OCI-LY3 (cell line): Measurements from ENCODE around the gene TICRR.

ENCODE experiments used
- H2AFZ ChIP-seq: fragments of 200-600, 300-600 bp; shearing (Covaris generic); 2 replicates; pipeline ENCODE4 v1.6.0; 2014; ENCODE audit warnings: antibody characterized with exemption, low read depth, low read length
- H3K27ac ChIP-seq: fragments of 200-600, 300-600 bp; sonication (generic); 2 replicates; pipeline ENCODE4 v1.5.1; 2014; ENCODE audit warnings: mild to moderate bottlenecking, low read length, moderate library complexity, mixed read lengths
- H3K27me3 ChIP-seq: fragments of 200-600, 300-600 bp; sonication (generic); 2 replicates; pipeline ENCODE4 v1.6.1; 2014; ENCODE audit warnings: low read depth, low read length, mixed read lengths
- H3K36me3 ChIP-seq: fragments of 200-600, 300-600 bp; sonication (generic); replicated peaks from 2 replicates; pipeline ENCODE3; 2014; ENCODE audit warnings: low read depth, low read length, mixed read lengths
- H3K4me1 ChIP-seq: fragments of 300-600, 200-600 bp; sonication (generic); 2 replicates; pipeline ENCODE4 v1.6.1; 2014; ENCODE audit warnings: low read length, mixed read lengths
- H3K4me2 ChIP-seq: fragments of 200-600, 300-600 bp; sonication (generic); 2 replicates; pipeline ENCODE4 v1.6.1; 2014; ENCODE audit warnings: low read length, mixed read lengths
- H3K4me3 ChIP-seq: fragments of 300-600, 200-600 bp; sonication (generic); 2 replicates; pipeline ENCODE4 v1.5.1; 2014; ENCODE audit warnings: antibody characterized with exemption, mild to moderate bottlenecking, low read length, moderate library complexity
- H3K79me2 ChIP-seq: fragments of 300-600, 200-600 bp; shearing (Covaris generic); 2 replicates; pipeline ENCODE4 v1.6.1; 2014; ENCODE audit warnings: mild to moderate bottlenecking, low read length, mixed read lengths
- H3K9ac ChIP-seq: fragments of 300-600, 200-600 bp; shearing (Covaris generic); 2 replicates; pipeline ENCODE4 v1.6.0; 2014; ENCODE audit warnings: mild to moderate bottlenecking, low read length, moderate library complexity
- H3K9me3 ChIP-seq: fragments of 200-600, 300-600 bp; shearing (Covaris generic); 2 replicates; pipeline ENCODE4 v1.6.1; 2014; ENCODE audit warnings: low read length, mixed read lengths; ENCODE audit not compliant: insufficient read depth
- H4K20me1 ChIP-seq: fragments of 200-600, 300-600 bp; sonication (generic); 2 replicates; pipeline ENCODE4 v1.6.1; 2016; ENCODE audit warnings: low read length, mixed read lengths; ENCODE audit not compliant: insufficient read depth
- EZH2phosphoT487 ChIP-seq: fragments of 200-600 bp; shearing (Covaris generic); IDR thresholded peaks from 2 replicates; pipeline ENCODE4 v1.6.1; 2018; ENCODE audit warnings: antibody characterized with exemption, mixed run types, low read depth
- TF ChIP-seq, protein P1 (sequence below): fragments of 200-600, 300-600 bp; sonication (generic); IDR thresholded peaks from 2 replicates; pipeline ENCODE4 v1.5.1; 2014; ENCODE audit warnings: antibody characterized with exemption, low read length, low read depth

The TICRR gene

DNA sequence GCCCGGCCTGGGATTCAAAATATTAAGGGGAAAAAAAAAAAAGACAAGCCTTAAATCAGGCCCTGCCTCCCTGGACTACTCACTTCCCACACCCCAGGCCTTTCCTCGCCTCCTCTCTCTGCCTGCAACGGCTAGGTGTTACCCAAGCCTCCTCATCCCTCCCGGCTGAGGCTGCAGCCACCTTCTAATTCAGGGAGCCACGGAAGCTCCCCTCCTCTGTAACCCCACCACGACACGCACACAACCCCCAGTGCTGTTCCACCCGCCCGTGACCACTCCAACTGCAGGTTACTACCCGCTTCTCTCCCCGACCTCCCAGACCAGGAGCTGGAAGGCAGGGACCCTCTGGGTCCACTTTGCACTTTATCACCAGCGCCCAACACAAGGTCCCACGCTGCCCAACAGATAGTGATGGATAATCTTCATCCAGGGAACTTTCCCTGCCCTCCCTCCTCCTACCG is 79.1 kb downstream of the TICRR start:
- Histone ChIP-seq H3K4me1 (peaks cover 9% of the 10 kb centered on the region), H3K4me3 (peak overlapping the region; percentile 85), H3K9me3 (no peaks in the 10 kb centered on the region), H3K27me3 (no peaks in the 10 kb centered on the region), H3K9ac (peak overlapping the region; percentile 69), H3K27ac (no peak overlapping the region), H3K79me2 (no peaks in the 10 kb centered on the region), H3K4me2 (peak overlapping the region; percentile 85), H2AFZ (peak overlapping the region; percentile 73), H4K20me1 (no peaks in the 10 kb centered on the region), H3K36me3 (peaks cover 3% of the 10 kb centered on the region)
- TF ChIP-seq, protein P1, sequence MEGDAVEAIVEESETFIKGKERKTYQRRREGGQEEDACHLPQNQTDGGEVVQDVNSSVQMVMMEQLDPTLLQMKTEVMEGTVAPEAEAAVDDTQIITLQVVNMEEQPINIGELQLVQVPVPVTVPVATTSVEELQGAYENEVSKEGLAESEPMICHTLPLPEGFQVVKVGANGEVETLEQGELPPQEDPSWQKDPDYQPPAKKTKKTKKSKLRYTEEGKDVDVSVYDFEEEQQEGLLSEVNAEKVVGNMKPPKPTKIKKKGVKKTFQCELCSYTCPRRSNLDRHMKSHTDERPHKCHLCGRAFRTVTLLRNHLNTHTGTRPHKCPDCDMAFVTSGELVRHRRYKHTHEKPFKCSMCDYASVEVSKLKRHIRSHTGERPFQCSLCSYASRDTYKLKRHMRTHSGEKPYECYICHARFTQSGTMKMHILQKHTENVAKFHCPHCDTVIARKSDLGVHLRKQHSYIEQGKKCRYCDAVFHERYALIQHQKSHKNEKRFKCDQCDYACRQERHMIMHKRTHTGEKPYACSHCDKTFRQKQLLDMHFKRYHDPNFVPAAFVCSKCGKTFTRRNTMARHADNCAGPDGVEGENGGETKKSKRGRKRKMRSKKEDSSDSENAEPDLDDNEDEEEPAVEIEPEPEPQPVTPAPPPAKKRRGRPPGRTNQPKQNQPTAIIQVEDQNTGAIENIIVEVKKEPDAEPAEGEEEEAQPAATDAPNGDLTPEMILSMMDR: no peak
- no peak for TF ChIP-seq EZH2phosphoT487

GRCh38 chr15:89654847-89655805 is 79.9 kb downstream of the TICRR start, which contains the start of gene KIF7:
Gene KIF7 (minus strand): TSS chr15:89655467. CDS start chr15:89652930, 2,537 bp downstream.
- Histone ChIP-seq H3K36me3 (peaks cover 3% of the 10 kb centered on the region), H3K79me2 (no peaks in the 10 kb centered on the region), H3K4me3 (peak within 1 kb of the TSS; percentile 85), H4K20me1 (no peaks in the 10 kb centered on the region), H2AFZ (peak within 1 kb of the TSS; percentile 73), H3K9ac (peak within 1 kb of the TSS; percentile 69), H3K4me2 (peak within 1 kb of the TSS; percentile 85), H3K9me3 (no peaks in the 10 kb centered on the region), H3K27me3 (peaks cover 3% of the 10 kb centered on the region), H3K4me1 (peaks cover 13% of the 10 kb centered on the region), H3K27ac (no peak within 1 kb of the TSS)
- TF ChIP-seq, protein P1: no peak
- no peak for TF ChIP-seq EZH2phosphoT487

DNA sequence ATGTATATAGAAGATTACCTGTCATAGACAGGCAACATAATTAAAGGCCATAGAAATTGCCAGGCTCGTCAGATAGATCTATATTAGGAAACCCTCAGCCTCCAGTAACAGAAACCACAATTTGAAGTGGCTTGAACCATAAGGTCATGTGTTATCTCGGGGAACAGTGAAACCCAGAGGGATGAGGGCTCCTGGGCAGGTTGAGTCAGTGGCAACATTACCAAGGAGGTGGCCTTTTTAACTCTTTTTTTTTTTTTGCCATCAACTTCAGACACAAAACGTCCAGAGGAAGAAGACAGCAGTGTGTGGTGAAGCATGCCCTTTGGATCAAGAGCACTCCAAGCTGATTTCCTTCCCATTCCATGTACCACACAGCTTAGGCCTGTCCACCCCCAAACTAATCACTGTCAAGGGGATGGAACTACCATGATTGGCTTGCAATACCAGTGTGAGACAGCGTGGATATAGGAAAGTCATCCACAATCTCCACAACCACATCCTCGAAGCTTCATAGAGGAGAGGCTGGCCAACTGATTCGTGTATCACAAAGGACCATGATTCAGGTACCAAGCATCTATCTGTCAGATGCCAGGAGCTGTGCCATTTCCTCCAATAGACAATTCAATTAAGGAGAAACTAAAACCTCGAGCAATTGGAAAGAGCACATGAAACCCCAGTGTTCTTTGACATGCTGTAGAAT is 81.0 kb downstream of the TICRR start:
- Histone ChIP-seq H3K4me2 (no peak overlapping the region), H2AFZ (no peak overlapping the region), H3K4me1 (peaks cover 13% of the 10 kb centered on the region), H3K27ac (no peak overlapping the region), H3K79me2 (no peaks in the 10 kb centered on the region), H4K20me1 (no peaks in the 10 kb centered on the region), H3K9me3 (no peaks in the 10 kb centered on the region), H3K4me3 (no peak overlapping the region), H3K36me3 (peaks cover 3% of the 10 kb centered on the region), H3K27me3 (peaks cover 11% of the 10 kb centered on the region), H3K9ac (no peak overlapping the region)
- TF ChIP-seq, protein P1: no peak
- no peak for TF ChIP-seq EZH2phosphoT487

- Histone ChIP-seq H3K4me3 (no peak overlapping the region), H3K27me3 (peaks cover 11% of the 10 kb centered on the region), H3K4me1 (peaks cover 13% of the 10 kb centered on the region), H3K79me2 (no peaks in the 10 kb centered on the region), H3K4me2 (no peak overlapping the region), H3K9me3 (no peaks in the 10 kb centered on the region), H4K20me1 (no peaks in the 10 kb centered on the region), H3K36me3 (no peaks in the 10 kb centered on the region), H2AFZ (no peak overlapping the region), H3K9ac (no peak overlapping the region), H3K27ac (no peak overlapping the region)
- no peak for TF ChIP-seq EZH2phosphoT487
- TF ChIP-seq, protein P1: no peak
These were observed 82.5 kb downstream of the TICRR start for GRCh38 chr15:89657686-89658200.
